ENCODE data around the gene MERTK.
"Not testable (repeated sequence)": the region's sequence is repeated elsewhere in the genome, so short reads cannot be mapped to it uniquely, and the experiment has no call there.

The MERTK gene

DNA sequence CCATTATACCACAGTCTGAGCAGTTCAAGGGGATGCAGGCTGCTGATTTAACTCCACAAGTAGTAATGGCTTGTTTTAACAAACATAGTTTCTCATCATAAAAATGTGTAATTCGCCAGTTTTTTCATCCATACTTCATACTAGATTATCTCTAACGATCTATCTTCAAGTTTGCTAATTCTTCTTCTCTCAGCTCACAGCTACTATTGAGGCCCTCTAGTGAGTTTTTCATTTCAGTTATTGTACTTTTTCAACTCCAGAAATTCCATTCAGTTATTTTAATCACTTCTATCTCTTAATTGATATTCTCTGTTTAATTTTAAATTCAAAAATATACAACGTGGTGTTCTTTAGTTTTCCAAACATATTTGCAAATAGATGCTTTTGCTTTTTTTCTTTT, 136.5 kb downstream of the MERTK start:
- no peak overlapping the region for H3K4me2 ChIP-seq (ENCODE audit: low read depth, low read length, poor library complexity, severe bottlenecking)
- H3K9me2 ChIP-seq (replicated peaks; ENCODE audit: low read depth, low read length): no peaks in the 10 kb centered on the region
- H3K9ac ChIP-seq (ENCODE audit: low read depth, low read length, poor library complexity, severe bottlenecking): no peak overlapping the region
- no peaks in the 10 kb centered on the region for H3F3A ChIP-seq (ENCODE audit: low read depth)
- TF ChIP-seq, protein P1, sequence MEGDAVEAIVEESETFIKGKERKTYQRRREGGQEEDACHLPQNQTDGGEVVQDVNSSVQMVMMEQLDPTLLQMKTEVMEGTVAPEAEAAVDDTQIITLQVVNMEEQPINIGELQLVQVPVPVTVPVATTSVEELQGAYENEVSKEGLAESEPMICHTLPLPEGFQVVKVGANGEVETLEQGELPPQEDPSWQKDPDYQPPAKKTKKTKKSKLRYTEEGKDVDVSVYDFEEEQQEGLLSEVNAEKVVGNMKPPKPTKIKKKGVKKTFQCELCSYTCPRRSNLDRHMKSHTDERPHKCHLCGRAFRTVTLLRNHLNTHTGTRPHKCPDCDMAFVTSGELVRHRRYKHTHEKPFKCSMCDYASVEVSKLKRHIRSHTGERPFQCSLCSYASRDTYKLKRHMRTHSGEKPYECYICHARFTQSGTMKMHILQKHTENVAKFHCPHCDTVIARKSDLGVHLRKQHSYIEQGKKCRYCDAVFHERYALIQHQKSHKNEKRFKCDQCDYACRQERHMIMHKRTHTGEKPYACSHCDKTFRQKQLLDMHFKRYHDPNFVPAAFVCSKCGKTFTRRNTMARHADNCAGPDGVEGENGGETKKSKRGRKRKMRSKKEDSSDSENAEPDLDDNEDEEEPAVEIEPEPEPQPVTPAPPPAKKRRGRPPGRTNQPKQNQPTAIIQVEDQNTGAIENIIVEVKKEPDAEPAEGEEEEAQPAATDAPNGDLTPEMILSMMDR (conservative IDR thresholded peaks at IDR 0.05; ENCODE audit: low read length): no peak
- TF ChIP-seq EZH2phosphoT487 (IDR thresholded peaks at IDR 0.05; ENCODE audit: borderline replicate concordance): no peak
- H3K27me3 ChIP-seq (ENCODE audit: insufficient read depth, low read length, poor library complexity, severe bottlenecking): no peaks in the 10 kb centered on the region
- H4K20me1 ChIP-seq (ENCODE audit: insufficient read depth, low read length, poor library complexity, severe bottlenecking): no peaks in the 10 kb centered on the region
- no peaks in the 10 kb centered on the region; the same call in 1 of the 2 replicates for H3K9me3 ChIP-seq (ENCODE audit: insufficient read depth, low read depth, low read length)
- no peak overlapping the region for H2AFZ ChIP-seq (ENCODE audit: low read length)
- H3K79me2 ChIP-seq (ENCODE audit: insufficient read depth, low read length): no peaks in the 10 kb centered on the region
- H3K4me1 ChIP-seq (ENCODE audit: insufficient read depth, low read length, poor library complexity, severe bottlenecking): peaks cover 10% of the 10 kb centered on the region
- no peak overlapping the region for H3K4me3 ChIP-seq (ENCODE audit: low read length, poor library complexity, severe bottlenecking)
- H3K36me3 ChIP-seq (ENCODE audit: insufficient read depth, low read length): no peaks in the 10 kb centered on the region

DNA sequence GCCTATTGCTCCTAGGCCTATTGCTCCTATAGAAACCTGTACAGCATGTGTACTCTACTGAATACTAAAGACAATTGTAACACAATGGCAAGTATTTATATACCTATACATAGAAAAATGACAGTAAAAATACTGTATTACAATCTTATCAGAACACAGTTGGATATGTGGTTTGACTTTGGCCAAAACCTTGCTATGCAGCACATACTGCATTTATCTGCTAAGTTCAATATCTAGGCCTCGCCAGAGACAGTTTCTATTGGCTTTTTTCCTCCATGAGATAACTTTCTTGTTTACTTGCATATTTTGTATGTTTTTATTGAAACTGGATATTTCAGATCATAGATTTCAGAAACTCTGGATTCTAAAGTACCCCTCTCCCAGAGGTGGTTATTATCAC, 137.4 kb downstream of the MERTK start:
- TF ChIP-seq, protein P1 (conservative IDR thresholded peaks at IDR 0.05; ENCODE audit: low read length): no peak
- TF ChIP-seq EZH2phosphoT487 (IDR thresholded peaks at IDR 0.05; ENCODE audit: borderline replicate concordance): no peak
- H3F3A ChIP-seq (ENCODE audit: low read depth): no peaks in the 10 kb centered on the region
- no peaks in the 10 kb centered on the region for H3K36me3 ChIP-seq (ENCODE audit: insufficient read depth, low read length)
- H3K9me3 ChIP-seq (ENCODE audit: insufficient read depth, low read depth, low read length): no peaks in the 10 kb centered on the region; the same call in 1 of the 2 replicates
- H2AFZ ChIP-seq (ENCODE audit: low read length): no peak overlapping the region
- H3K9me2 ChIP-seq (replicated peaks; ENCODE audit: low read depth, low read length): no peaks in the 10 kb centered on the region
- H3K4me3 ChIP-seq (ENCODE audit: low read length, poor library complexity, severe bottlenecking): no peak overlapping the region
- H4K20me1 ChIP-seq (ENCODE audit: insufficient read depth, low read length, poor library complexity, severe bottlenecking): no peaks in the 10 kb centered on the region
- no peak overlapping the region for H3K9ac ChIP-seq (ENCODE audit: low read depth, low read length, poor library complexity, severe bottlenecking)
- H3K4me1 ChIP-seq (ENCODE audit: insufficient read depth, low read length, poor library complexity, severe bottlenecking): peaks cover 10% of the 10 kb centered on the region
- H3K4me2 ChIP-seq (ENCODE audit: low read depth, low read length, poor library complexity, severe bottlenecking): no peak overlapping the region
- H3K79me2 ChIP-seq (ENCODE audit: insufficient read depth, low read length): no peaks in the 10 kb centered on the region
- no peaks in the 10 kb centered on the region for H3K27me3 ChIP-seq (ENCODE audit: insufficient read depth, low read length, poor library complexity, severe bottlenecking)

DNA sequence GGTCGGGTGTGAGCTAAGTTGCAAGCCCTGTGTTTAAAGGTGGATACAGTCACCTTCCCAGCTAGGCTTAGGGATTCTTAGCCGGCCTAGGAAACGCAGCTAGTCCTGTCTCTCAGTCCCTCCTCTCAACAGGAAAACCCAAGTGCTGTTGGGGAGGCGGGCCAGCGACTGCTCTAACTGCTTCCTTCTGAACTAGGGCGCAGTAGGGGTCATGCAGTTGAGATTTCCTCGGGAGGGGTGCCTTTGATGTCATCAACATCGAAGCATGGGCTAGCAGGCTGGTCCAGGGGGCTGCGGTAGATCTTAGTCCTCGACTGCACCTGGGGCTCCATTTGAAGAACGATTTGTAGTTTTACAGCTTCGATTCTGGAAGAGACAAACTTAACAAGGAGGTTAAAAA, 141.1 kb downstream of the MERTK start:
- not testable (repeated sequence) for H2AFZ ChIP-seq (ENCODE audit: low read length); H3K4me3 ChIP-seq (ENCODE audit: low read length, poor library complexity, severe bottlenecking); H3K4me1 ChIP-seq (ENCODE audit: insufficient read depth, low read length, poor library complexity, severe bottlenecking); H3K4me2 ChIP-seq (ENCODE audit: low read depth, low read length, poor library complexity, severe bottlenecking); H3K9me3 ChIP-seq (ENCODE audit: insufficient read depth, low read depth, low read length); H3K27me3 ChIP-seq (ENCODE audit: insufficient read depth, low read length, poor library complexity, severe bottlenecking); H3K36me3 ChIP-seq (ENCODE audit: insufficient read depth, low read length); H3K79me2 ChIP-seq (ENCODE audit: insufficient read depth, low read length); H4K20me1 ChIP-seq (ENCODE audit: insufficient read depth, low read length, poor library complexity, severe bottlenecking); H3K9ac ChIP-seq (ENCODE audit: low read depth, low read length, poor library complexity, severe bottlenecking); H3K9me2 ChIP-seq (replicated peaks; ENCODE audit: low read depth, low read length); H3F3A ChIP-seq (ENCODE audit: low read depth)

DNA sequence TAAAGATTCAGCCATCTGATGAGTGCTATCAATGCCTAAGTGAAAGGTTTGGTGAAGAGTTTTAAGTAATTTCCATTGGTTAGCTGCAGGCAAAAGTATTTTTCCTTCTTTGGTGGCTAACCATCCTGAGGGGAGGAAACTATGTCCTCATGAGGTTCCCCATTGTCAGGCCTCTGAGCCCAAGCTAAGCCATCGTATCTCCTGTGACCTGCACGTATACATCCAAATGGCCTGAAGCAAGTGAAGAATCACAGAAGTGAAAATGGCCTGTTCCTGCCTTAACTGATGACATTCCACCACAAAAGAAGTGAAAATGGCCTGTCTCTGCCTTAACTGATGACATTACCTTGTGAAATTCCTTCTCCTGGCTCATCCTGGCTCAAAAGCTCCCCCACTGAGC, 141.7 kb downstream of the MERTK start:
- H4K20me1 ChIP-seq (ENCODE audit: insufficient read depth, low read length, poor library complexity, severe bottlenecking); H3F3A ChIP-seq (ENCODE audit: low read depth); H3K9me3 ChIP-seq (ENCODE audit: insufficient read depth, low read depth, low read length); H3K79me2 ChIP-seq (ENCODE audit: insufficient read depth, low read length); H3K27me3 ChIP-seq (ENCODE audit: insufficient read depth, low read length, poor library complexity, severe bottlenecking); H3K4me1 ChIP-seq (ENCODE audit: insufficient read depth, low read length, poor library complexity, severe bottlenecking); H3K4me3 ChIP-seq (ENCODE audit: low read length, poor library complexity, severe bottlenecking); H3K36me3 ChIP-seq (ENCODE audit: insufficient read depth, low read length); H3K9me2 ChIP-seq (replicated peaks; ENCODE audit: low read depth, low read length); H2AFZ ChIP-seq (ENCODE audit: low read length); H3K9ac ChIP-seq (ENCODE audit: low read depth, low read length, poor library complexity, severe bottlenecking); H3K4me2 ChIP-seq (ENCODE audit: low read depth, low read length, poor library complexity, severe bottlenecking): not testable (repeated sequence)

DNA sequence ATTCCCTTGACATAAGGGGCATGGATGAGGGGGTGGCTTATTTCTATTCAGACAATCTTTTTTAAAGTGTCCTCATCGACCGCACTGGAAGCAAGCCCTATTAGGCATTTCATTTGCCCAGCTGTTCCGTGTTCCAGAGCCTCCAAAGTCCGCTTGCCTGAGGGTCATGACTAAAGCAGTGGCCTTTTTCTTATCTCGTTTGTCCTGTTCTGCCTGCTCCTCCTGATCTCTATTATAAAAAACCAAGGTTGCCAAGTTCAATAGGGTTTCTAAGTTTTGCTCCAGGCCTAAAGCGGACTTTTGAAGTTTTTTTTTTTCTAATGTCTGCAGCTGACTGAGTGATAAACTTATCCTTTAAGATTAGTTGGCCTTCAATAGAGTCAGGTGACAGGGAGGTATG, 143.1 kb downstream of the MERTK start:
- H4K20me1 ChIP-seq (ENCODE audit: insufficient read depth, low read length, poor library complexity, severe bottlenecking); H3K79me2 ChIP-seq (ENCODE audit: insufficient read depth, low read length); H3K9me3 ChIP-seq (ENCODE audit: insufficient read depth, low read depth, low read length); H3K4me1 ChIP-seq (ENCODE audit: insufficient read depth, low read length, poor library complexity, severe bottlenecking); H3F3A ChIP-seq (ENCODE audit: low read depth); H3K4me3 ChIP-seq (ENCODE audit: low read length, poor library complexity, severe bottlenecking); H3K4me2 ChIP-seq (ENCODE audit: low read depth, low read length, poor library complexity, severe bottlenecking); H3K9ac ChIP-seq (ENCODE audit: low read depth, low read length, poor library complexity, severe bottlenecking); H3K27me3 ChIP-seq (ENCODE audit: insufficient read depth, low read length, poor library complexity, severe bottlenecking); H3K36me3 ChIP-seq (ENCODE audit: insufficient read depth, low read length); H2AFZ ChIP-seq (ENCODE audit: low read length); H3K9me2 ChIP-seq (replicated peaks; ENCODE audit: low read depth, low read length): not testable (repeated sequence)

Measured in Loucy (cell line).